ENCODE measurements around the gene NOL3. TPM values are rescaled to one million over a fixed set of nuclear protein-coding genes. Genes with fewer than 3 reads are reported as not detected.

Gene NOL3
- total RNA-seq, 4 donors from 2014 or later: 17.1 to 60.4 (median 41.3) TPM

- no peak for TF ChIP-seq CTCF (IDR thresholded peaks at IDR 0.05)
- DNase-seq (ENCODE audit: low spot score) (no peak), ATAC-seq (ENCODE audit: low FRiP score) (no peak)
These were observed 28.0 kb upstream of the NOL3 start for GRCh38 chr16:67142342-67142741.

GRCh38 chr16:67144943-67145342 is 25.4 kb upstream of the NOL3 start:
- TF ChIP-seq CTCF (IDR thresholded peaks at IDR 0.05): no peak
- no peak for ATAC-seq (ENCODE audit: low FRiP score)

GRCh38 chr16:67145746-67146145 is 24.6 kb upstream of the NOL3 start:
- ATAC-seq (ENCODE audit: low FRiP score) (no peak), DNase-seq (ENCODE audit: low spot score) (no peak)
- TF ChIP-seq CTCF (IDR thresholded peaks at IDR 0.05): no peak

More at GRCh38 chr16:67144943-67145342, 25.4 kb upstream of the NOL3 start:
- DNase-seq (ENCODE audit: low spot score): no peak

- DNase-seq (ENCODE audit: low spot score): no peak
- no peak for TF ChIP-seq CTCF (IDR thresholded peaks at IDR 0.05)
- ATAC-seq (ENCODE audit: low FRiP score): no peak
These were observed 23.6 kb upstream of the NOL3 start for GRCh38 chr16:67146523-67147357.

GRCh38 chr16:67147437-67148140 is 22.7 kb upstream of the NOL3 start:
- DNase-seq (ENCODE audit: low spot score) (no peak), ATAC-seq (ENCODE audit: low FRiP score) (no peak)
- TF ChIP-seq CTCF (IDR thresholded peaks at IDR 0.05): no peak

GRCh38 chr16:67148221-67148620 is 22.1 kb upstream of the NOL3 start:
- no peak for TF ChIP-seq CTCF (IDR thresholded peaks at IDR 0.05)
- ATAC-seq (ENCODE audit: low FRiP score) (no peak), DNase-seq (ENCODE audit: low spot score) (no peak)

Data from omental fat pad (tissue), 4 donors.